ENCODE measurements around the gene ZFYVE1.
"Not testable (repeated sequence)": the region's sequence is repeated elsewhere in the genome, so short reads cannot be mapped to it uniquely, and the experiment has no call there.

Gene ZFYVE1

DNA sequence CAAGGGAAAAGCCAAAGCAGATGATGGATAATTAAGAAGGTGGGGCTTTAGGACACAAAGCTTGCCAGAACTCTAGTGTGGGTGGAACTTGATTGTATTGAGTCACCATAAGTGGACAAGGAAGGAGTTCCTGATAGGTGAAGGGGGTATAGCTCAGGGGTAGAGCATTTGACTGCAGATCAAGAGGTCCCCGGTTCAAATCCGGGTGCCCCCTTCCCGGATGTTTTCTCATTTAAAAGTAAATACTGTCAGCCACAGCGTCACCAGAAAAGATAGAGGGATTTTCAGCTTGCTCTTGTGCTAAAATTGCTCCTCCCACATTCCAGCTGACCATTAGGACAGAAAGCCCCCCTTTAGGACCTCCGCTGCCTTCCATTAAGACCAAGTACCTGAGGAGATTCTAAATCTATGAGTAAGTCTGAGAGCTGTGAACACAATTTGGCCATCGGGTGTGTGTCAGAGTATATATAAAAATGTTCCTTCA lies 64.0 kb downstream of the ZFYVE1 start:
- peaks cover 11% of the 10 kb centered on the region for H3K36me3 ChIP-seq (ENCODE audit: control insufficient read depth, insufficient read depth, low read length)
- no peak overlapping the region for H3K4me3 ChIP-seq (replicated peaks; ENCODE audit: low read depth, low read length)
- DNase-seq (ENCODE audit: extremely low read depth, insufficient read length) = no peak
- TF ChIP-seq, protein P1, sequence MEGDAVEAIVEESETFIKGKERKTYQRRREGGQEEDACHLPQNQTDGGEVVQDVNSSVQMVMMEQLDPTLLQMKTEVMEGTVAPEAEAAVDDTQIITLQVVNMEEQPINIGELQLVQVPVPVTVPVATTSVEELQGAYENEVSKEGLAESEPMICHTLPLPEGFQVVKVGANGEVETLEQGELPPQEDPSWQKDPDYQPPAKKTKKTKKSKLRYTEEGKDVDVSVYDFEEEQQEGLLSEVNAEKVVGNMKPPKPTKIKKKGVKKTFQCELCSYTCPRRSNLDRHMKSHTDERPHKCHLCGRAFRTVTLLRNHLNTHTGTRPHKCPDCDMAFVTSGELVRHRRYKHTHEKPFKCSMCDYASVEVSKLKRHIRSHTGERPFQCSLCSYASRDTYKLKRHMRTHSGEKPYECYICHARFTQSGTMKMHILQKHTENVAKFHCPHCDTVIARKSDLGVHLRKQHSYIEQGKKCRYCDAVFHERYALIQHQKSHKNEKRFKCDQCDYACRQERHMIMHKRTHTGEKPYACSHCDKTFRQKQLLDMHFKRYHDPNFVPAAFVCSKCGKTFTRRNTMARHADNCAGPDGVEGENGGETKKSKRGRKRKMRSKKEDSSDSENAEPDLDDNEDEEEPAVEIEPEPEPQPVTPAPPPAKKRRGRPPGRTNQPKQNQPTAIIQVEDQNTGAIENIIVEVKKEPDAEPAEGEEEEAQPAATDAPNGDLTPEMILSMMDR (IDR thresholded peaks at IDR 0.05; ENCODE audit: insufficient read depth, low read length, poor library complexity, severe bottlenecking) = no peak
- no peaks in the 10 kb centered on the region for H3K27me3 ChIP-seq (replicated peaks; ENCODE audit: control insufficient read depth, insufficient read depth, low read length)

DNA sequence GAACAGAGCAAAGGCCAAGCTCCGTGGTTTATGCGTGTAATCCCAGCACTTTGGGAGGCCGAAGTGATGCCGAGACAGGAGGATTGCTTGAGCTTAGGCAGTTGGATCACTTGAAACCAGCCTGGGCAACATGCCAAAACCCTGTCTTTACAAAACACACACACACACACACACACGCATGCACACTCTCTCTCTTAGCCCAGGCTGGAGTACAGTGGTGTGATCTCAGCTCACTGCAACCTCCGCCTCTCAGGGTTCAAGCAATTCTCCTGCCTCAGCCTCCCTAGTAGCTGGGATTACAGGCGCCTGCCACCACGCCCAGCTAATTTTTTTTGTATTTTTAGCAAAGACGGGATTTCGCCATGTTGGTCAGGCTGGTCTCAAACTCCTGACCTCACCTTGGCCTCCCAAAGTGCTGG lies 64.6 kb downstream of the ZFYVE1 start:
- not testable (repeated sequence) for H3K27me3 ChIP-seq (replicated peaks; ENCODE audit: control insufficient read depth, insufficient read depth, low read length); DNase-seq (ENCODE audit: extremely low read depth, insufficient read length); H3K4me3 ChIP-seq (replicated peaks; ENCODE audit: low read depth, low read length)
- H3K36me3 ChIP-seq (ENCODE audit: control insufficient read depth, insufficient read depth, low read length) = peaks cover 13% of the 10 kb centered on the region

DNA sequence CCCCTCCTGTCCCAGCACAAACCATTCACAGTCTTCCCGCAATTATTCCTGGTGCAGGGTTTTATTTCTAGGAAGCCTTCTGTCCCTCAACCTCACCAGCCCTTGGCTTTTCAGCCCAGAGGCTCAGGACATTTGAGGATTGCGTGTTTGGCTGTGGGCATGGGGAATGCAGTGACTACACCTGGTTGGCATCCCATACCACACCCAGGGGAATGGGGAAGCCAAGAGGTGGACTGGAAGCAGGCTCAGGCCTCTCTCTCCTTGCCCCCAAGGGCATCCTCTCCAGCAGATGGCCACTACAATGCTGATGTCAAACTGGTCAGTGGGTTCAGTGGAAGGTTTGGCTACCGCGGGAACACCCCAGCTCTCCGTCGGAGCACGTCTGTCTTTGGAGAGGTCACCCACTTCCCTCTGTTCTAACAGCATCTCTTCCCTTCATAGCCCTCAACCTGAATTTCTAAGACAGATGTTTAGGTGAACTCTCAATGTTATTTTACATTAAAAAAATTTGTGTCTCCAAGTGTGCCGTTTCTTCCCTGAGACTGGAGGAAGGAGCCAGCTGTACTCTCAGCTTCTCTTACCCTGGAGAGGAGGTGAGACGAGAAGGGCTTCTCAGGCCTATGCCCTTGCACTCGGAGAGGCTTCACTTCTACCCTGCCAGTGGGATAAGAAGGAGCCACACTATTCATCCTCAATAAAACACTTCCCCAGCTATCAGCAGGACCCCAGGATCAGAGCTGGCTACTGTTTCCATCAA lies 65.1 kb downstream of the ZFYVE1 start:
- Histone ChIP-seq H3K27me3 (replicated peaks; ENCODE audit: control insufficient read depth, insufficient read depth, low read length) (no peaks in the 10 kb centered on the region), H3K4me3 (replicated peaks; ENCODE audit: low read depth, low read length) (no peak overlapping the region), H3K36me3 (ENCODE audit: control insufficient read depth, insufficient read depth, low read length) (peaks cover 11% of the 10 kb centered on the region)
- TF ChIP-seq, protein P1 (IDR thresholded peaks at IDR 0.05; ENCODE audit: insufficient read depth, low read length, poor library complexity, severe bottlenecking) = no peak
- DNase-seq (ENCODE audit: extremely low read depth, insufficient read length) = no peak

DNA sequence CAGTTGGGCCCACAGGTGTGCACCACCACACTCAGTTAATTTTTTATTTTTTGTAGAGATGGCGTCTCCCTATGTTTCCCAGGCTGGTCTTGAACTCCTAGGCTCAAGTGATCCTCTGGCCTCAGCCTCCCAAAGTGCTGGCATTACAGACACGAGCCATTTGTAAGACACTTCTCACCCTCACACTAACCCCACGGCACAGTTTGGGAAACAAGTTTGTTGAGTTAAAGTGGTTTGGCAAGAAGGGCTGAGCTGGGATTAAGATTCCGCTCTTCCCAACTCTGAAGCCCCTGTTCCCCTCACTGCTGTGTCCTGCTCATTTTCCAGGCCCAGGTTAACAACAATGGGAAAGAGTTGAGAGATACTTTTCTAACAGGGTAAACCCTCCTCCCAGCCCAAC lies 65.9 kb downstream of the ZFYVE1 start:
- H3K4me3 ChIP-seq (replicated peaks; ENCODE audit: low read depth, low read length); DNase-seq (ENCODE audit: extremely low read depth, insufficient read length); H3K27me3 ChIP-seq (replicated peaks; ENCODE audit: control insufficient read depth, insufficient read depth, low read length): not testable (repeated sequence)
- peaks cover 13% of the 10 kb centered on the region for H3K36me3 ChIP-seq (ENCODE audit: control insufficient read depth, insufficient read depth, low read length)

DNA sequence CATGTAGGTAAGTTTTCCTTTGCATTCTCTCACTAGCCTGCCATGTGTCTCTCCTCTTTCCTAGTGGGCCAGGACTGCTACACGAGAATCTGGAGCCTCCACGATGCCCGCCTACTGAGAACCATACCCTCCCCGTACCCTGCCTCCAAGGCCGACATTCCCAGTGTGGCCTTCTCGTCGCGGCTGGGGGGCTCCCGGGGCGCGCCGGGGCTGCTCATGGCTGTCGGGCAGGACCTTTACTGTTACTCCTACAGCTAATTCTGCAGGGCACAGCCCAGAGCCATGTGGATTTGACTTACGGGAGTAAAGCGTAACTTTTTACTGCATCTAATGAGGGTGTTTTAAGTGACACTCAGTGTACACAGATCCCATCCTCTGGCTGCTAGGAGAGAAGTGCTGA lies 68.4 kb downstream of the ZFYVE1 start:
- Histone ChIP-seq H3K36me3 (ENCODE audit: control insufficient read depth, insufficient read depth, low read length) (peaks cover 20% of the 10 kb centered on the region), H3K27me3 (replicated peaks; ENCODE audit: control insufficient read depth, insufficient read depth, low read length) (no peaks in the 10 kb centered on the region), H3K4me3 (replicated peaks; ENCODE audit: low read depth, low read length) (no peak overlapping the region)
- DNase-seq (ENCODE audit: extremely low read depth, insufficient read length) = no peak
- TF ChIP-seq, protein P1 (IDR thresholded peaks at IDR 0.05; ENCODE audit: insufficient read depth, low read length, poor library complexity, severe bottlenecking) = no peak

DNA sequence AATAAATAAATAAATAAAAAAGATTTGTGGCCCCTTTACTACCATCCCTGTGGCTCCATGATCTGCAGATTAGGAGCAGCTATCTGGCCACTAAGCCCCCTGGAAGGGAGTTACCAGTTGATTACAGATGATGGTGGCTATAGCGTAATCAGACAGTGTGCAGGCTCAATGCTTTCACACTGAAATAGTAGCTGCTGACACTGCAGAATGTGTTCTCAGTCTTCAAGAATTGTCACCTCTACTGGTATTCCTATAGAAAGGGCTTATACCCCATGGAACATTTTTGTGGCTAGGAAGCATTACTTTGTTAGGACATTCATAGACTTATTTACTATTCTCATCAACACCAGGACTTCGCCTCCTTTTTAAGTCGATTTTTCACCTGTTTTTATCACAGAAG lies 69.7 kb downstream of the ZFYVE1 start:
- Histone ChIP-seq H3K27me3 (replicated peaks; ENCODE audit: control insufficient read depth, insufficient read depth, low read length) (no peaks in the 10 kb centered on the region), H3K4me3 (replicated peaks; ENCODE audit: low read depth, low read length) (no peak overlapping the region), H3K36me3 (ENCODE audit: control insufficient read depth, insufficient read depth, low read length) (peaks cover 20% of the 10 kb centered on the region)
- no peak for DNase-seq (ENCODE audit: extremely low read depth, insufficient read length)
- TF ChIP-seq, protein P1 (IDR thresholded peaks at IDR 0.05; ENCODE audit: insufficient read depth, low read length, poor library complexity, severe bottlenecking) = no peak

DNA sequence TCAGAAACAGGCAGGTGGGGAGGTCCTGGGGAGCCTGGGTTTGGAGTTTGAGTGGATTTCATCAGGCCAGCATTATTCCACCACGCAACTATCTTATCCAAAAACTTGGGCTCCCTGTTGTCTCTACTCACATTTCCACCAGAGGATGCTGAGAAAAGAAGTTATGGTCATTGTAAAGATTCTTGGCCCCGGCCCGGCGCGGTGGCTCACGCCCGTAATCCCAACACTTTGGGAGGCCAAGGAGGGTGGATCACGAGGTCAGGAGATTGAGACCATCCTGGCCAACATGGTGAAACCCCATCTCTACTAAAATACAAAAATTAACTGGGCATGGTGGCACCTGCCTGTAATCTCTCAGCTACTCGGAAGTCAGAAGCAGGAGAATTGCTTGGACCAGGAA lies 70.2 kb downstream of the ZFYVE1 start:
- not testable (repeated sequence) for H3K27me3 ChIP-seq (replicated peaks; ENCODE audit: control insufficient read depth, insufficient read depth, low read length); DNase-seq (ENCODE audit: extremely low read depth, insufficient read length); H3K4me3 ChIP-seq (replicated peaks; ENCODE audit: low read depth, low read length)
- H3K36me3 ChIP-seq (ENCODE audit: control insufficient read depth, insufficient read depth, low read length) = peaks cover 22% of the 10 kb centered on the region
